Stimulated activated naive CD8-positive, alpha-beta T cell treated with anti-CD3 and anti-CD28 coated beads, Interleukin-15, amount 100 ng/mL, for 72 hours (primary cell): ENCODE results near the gene VSIG10.
A peak's percentile ranks its signal among the peaks of the same experiment; 100 is the strongest.
"Not testable (repeated sequence)": the region's sequence is repeated elsewhere in the genome, so short reads cannot be mapped to it uniquely, and the experiment has no call there.

Source experiments
- ATAC-seq: fragments of 150-1000 bp; cut with Tn5 transposase; 2 replicates; pipeline ENCODE4 v1.10.0; 2021; ENCODE audit warnings: mild to moderate bottlenecking, moderate library complexity
- DNase-seq, 2 donors: peaks; one replicate each; pipeline ENCODE4 v3.0.0; 2021 to 2022
- H3K27ac Mint-ChIP-seq, 2 donors: one replicate each; pipeline ENCODE4 v1.8.0; 2022; ENCODE audit warnings: mild to moderate bottlenecking in 2 of 2, mixed read lengths in 2 of 2, moderate library complexity in 2 of 2
- H3K27me3 Mint-ChIP-seq: one replicate; pipeline ENCODE4 v1.8.0; 2022; ENCODE audit warnings: mixed read lengths
- H3K4me1 Mint-ChIP-seq: one replicate; pipeline ENCODE4 v1.8.0; 2022; ENCODE audit warnings: mild to moderate bottlenecking, mixed read lengths
- H3K4me3 Mint-ChIP-seq, 2 donors: one replicate each; pipeline ENCODE4 v1.8.0; 2022; ENCODE audit warnings: mild to moderate bottlenecking in 2 of 2, mixed read lengths in 2 of 2, moderate library complexity in 1 of 2
- H3K9me3 Mint-ChIP-seq, 2 donors: one replicate each; pipeline ENCODE4 v1.8.0; 2022; ENCODE audit warnings: mixed read lengths in 2 of 2

VSIG10 gene

GRCh38 chr12:118103601-118104382, at the start of gene VSIG10:
Gene VSIG10 (minus strand): TSS chr12:118104011. CDS start chr12:118103671, 340 bp downstream.
- Mint-ChIP-seq H3K4me1 (peaks cover 15% of the 10 kb centered on the region), H3K27me3 (peaks cover 41% of the 10 kb centered on the region), H3K27ac (peak within 1 kb of the TSS in 1 of 2 donors; percentile 58), H3K9me3 (no peaks in the 10 kb centered on the region), H3K4me3 (peak within 1 kb of the TSS; percentile 81 to 83)
- ATAC-seq: peak; percentile 76
- DNase-seq: peak; percentile 23 to 25

GRCh38 chr12:118151755-118152154, 47.9 kb upstream of the VSIG10 start:
- no peak for DNase-seq
- Mint-ChIP-seq H3K27ac (peak overlapping the region in 1 of 2 donors; percentile 44), H3K9me3 (no peaks in the 10 kb centered on the region), H3K4me1 (no peaks in the 10 kb centered on the region), H3K27me3 (no peaks in the 10 kb centered on the region), H3K4me3 (no peak overlapping the region)
- no peak for ATAC-seq

- no peaks in the 10 kb centered on the region for H3K9me3 Mint-ChIP-seq
- no peaks in the 10 kb centered on the region for H3K27me3 Mint-ChIP-seq
- ATAC-seq (no peak), DNase-seq (no peak)
- no peak overlapping the region for H3K4me3 Mint-ChIP-seq
- peaks cover under 1% of the 10 kb centered on the region for H3K4me1 Mint-ChIP-seq
- H3K27ac Mint-ChIP-seq: no peak overlapping the region
Measured at GRCh38 chr12:118150625-118151024, 46.8 kb upstream of the VSIG10 start.

GRCh38 chr12:118148287-118148686, 44.5 kb upstream of the VSIG10 start:
- DNase-seq (no peak), ATAC-seq (no peak)
- H3K4me3 Mint-ChIP-seq: peak overlapping the region in 1 of 2 donors; percentile 5
- H3K27me3 Mint-ChIP-seq: no peaks in the 10 kb centered on the region
- H3K9me3 Mint-ChIP-seq: no peaks in the 10 kb centered on the region
- peaks cover 8% of the 10 kb centered on the region for H3K4me1 Mint-ChIP-seq
- H3K27ac Mint-ChIP-seq: no peak overlapping the region

- ATAC-seq (no peak), DNase-seq (no peak)
- H3K27ac Mint-ChIP-seq: peak overlapping the region in 1 of 2 donors; percentile 75
- peaks cover 15% of the 10 kb centered on the region for H3K4me1 Mint-ChIP-seq
- H3K4me3 Mint-ChIP-seq: no peak overlapping the region
- no peaks in the 10 kb centered on the region for H3K9me3 Mint-ChIP-seq
- H3K27me3 Mint-ChIP-seq: no peaks in the 10 kb centered on the region
Measured at GRCh38 chr12:118145798-118146156, 42.0 kb upstream of the VSIG10 start.

GRCh38 chr12:118145113-118145797, 41.4 kb upstream of the VSIG10 start:
- peak overlapping the region in 1 of 2 donors; percentile 36 for H3K27ac Mint-ChIP-seq
- DNase-seq (no peak), ATAC-seq (peak; percentile 46)
- no peaks in the 10 kb centered on the region for H3K27me3 Mint-ChIP-seq
- H3K4me3 Mint-ChIP-seq: no peak overlapping the region
- peaks cover 16% of the 10 kb centered on the region for H3K4me1 Mint-ChIP-seq
- H3K9me3 Mint-ChIP-seq: no peaks in the 10 kb centered on the region

GRCh38 chr12:118144499-118144898, 40.7 kb upstream of the VSIG10 start:
- no peak for DNase-seq
- peaks cover 19% of the 10 kb centered on the region for H3K4me1 Mint-ChIP-seq

GRCh38 chr12:118140825-118141224, 37.0 kb upstream of the VSIG10 start:
- ATAC-seq: no peak
- Mint-ChIP-seq H3K27ac (peak overlapping the region in 1 of 2 donors; percentile 84), H3K4me1 (peaks cover 46% of the 10 kb centered on the region)

More at GRCh38 chr12:118144499-118144898, 40.7 kb upstream of the VSIG10 start:
- peak overlapping the region in 1 of 2 donors; percentile 93 for H3K27ac Mint-ChIP-seq
- no peaks in the 10 kb centered on the region for H3K9me3 Mint-ChIP-seq
- no peaks in the 10 kb centered on the region for H3K27me3 Mint-ChIP-seq
- ATAC-seq: no peak
- no peak overlapping the region for H3K4me3 Mint-ChIP-seq

GRCh38 chr12:118137148-118137678, 33.4 kb upstream of the VSIG10 start:
- DNase-seq: no peak
- H3K27ac Mint-ChIP-seq: peak overlapping the region; percentile 96 to 98
- H3K4me3 Mint-ChIP-seq: peak overlapping the region; percentile 98
- peaks cover 54% of the 10 kb centered on the region for H3K4me1 Mint-ChIP-seq
- H3K27me3 Mint-ChIP-seq: no peaks in the 10 kb centered on the region
- ATAC-seq: no peak
- no peaks in the 10 kb centered on the region for H3K9me3 Mint-ChIP-seq

More at GRCh38 chr12:118140825-118141224, 37.0 kb upstream of the VSIG10 start:
- Mint-ChIP-seq H3K4me3 (no peak overlapping the region), H3K9me3 (no peaks in the 10 kb centered on the region), H3K27me3 (no peaks in the 10 kb centered on the region)
- DNase-seq: no peak

GRCh38 chr12:118136559-118137003, 32.8 kb upstream of the VSIG10 start:
- peak; percentile 36 to 50 for DNase-seq
- peaks cover 58% of the 10 kb centered on the region for H3K4me1 Mint-ChIP-seq
- H3K27me3 Mint-ChIP-seq: no peaks in the 10 kb centered on the region
- H3K27ac Mint-ChIP-seq: peak overlapping the region; percentile 96 to 98
- peak overlapping the region; percentile 98 for H3K4me3 Mint-ChIP-seq
- no peaks in the 10 kb centered on the region for H3K9me3 Mint-ChIP-seq
- peak; percentile 64 for ATAC-seq

- H3K27ac Mint-ChIP-seq: peak within 1 kb of the TSS; percentile 96 to 98
- H3K27me3 Mint-ChIP-seq: no peaks in the 10 kb centered on the region
- peak; percentile 89 to 92 for DNase-seq
- ATAC-seq: peak; percentile 99
- no peaks in the 10 kb centered on the region for H3K9me3 Mint-ChIP-seq
- H3K4me3 Mint-ChIP-seq: peak within 1 kb of the TSS; percentile 98
- H3K4me1 Mint-ChIP-seq: peaks cover 53% of the 10 kb centered on the region
Measured at GRCh38 chr12:118135788-118136558, 32.2 kb upstream of the VSIG10 start, which contains the start of gene PEBP1. Gene PEBP1 (plus strand): TSS chr12:118136124. CDS start chr12:118136210, 86 bp downstream.

- not testable (repeated sequence) for H3K4me3 Mint-ChIP-seq
Measured at GRCh38 chr12:118129436-118129835, 25.6 kb upstream of the VSIG10 start.

GRCh38 chr12:118127867-118128266, 24.1 kb upstream of the VSIG10 start:
- Mint-ChIP-seq H3K27ac (no peak overlapping the region), H3K9me3 (no peaks in the 10 kb centered on the region), H3K4me1 (peaks cover 6% of the 10 kb centered on the region), H3K4me3 (no peak overlapping the region), H3K27me3 (no peaks in the 10 kb centered on the region)
- ATAC-seq (no peak), DNase-seq (no peak)

More at GRCh38 chr12:118129436-118129835, 25.6 kb upstream of the VSIG10 start:
- not testable (repeated sequence) for H3K4me1 Mint-ChIP-seq, DNase-seq, ATAC-seq, H3K9me3 Mint-ChIP-seq, H3K27ac Mint-ChIP-seq, H3K27me3 Mint-ChIP-seq

GRCh38 chr12:118126119-118126757, 22.4 kb upstream of the VSIG10 start:
- no peak for ATAC-seq
- H3K4me3 Mint-ChIP-seq: no peak overlapping the region

GRCh38 chr12:118125743-118126118, 21.9 kb upstream of the VSIG10 start:
- ATAC-seq (no peak), DNase-seq (no peak)
- no peak overlapping the region for H3K4me3 Mint-ChIP-seq

More at GRCh38 chr12:118126119-118126757, 22.4 kb upstream of the VSIG10 start:
- Mint-ChIP-seq H3K4me1 (no peaks in the 10 kb centered on the region), H3K27me3 (no peaks in the 10 kb centered on the region), H3K9me3 (no peaks in the 10 kb centered on the region), H3K27ac (no peak overlapping the region)
- DNase-seq: no peak

More at GRCh38 chr12:118125743-118126118, 21.9 kb upstream of the VSIG10 start:
- H3K27ac Mint-ChIP-seq: no peak overlapping the region
- H3K9me3 Mint-ChIP-seq: no peaks in the 10 kb centered on the region
- H3K4me1 Mint-ChIP-seq: peaks cover under 1% of the 10 kb centered on the region
- no peaks in the 10 kb centered on the region for H3K27me3 Mint-ChIP-seq
